Measurements from ENCODE around the gene GALNT2. TPM values are rescaled to one million over a fixed set of nuclear protein-coding genes. Genes with fewer than 3 reads are reported as not detected.

GALNT2 gene
- total and polyA plus RNA-seq, 9 of the 15 experiments (the other 6 are each of a cell fraction or from before 2014, with no cell fraction given) = 1.6 to 106 (median 51.9) TPM

DNA sequence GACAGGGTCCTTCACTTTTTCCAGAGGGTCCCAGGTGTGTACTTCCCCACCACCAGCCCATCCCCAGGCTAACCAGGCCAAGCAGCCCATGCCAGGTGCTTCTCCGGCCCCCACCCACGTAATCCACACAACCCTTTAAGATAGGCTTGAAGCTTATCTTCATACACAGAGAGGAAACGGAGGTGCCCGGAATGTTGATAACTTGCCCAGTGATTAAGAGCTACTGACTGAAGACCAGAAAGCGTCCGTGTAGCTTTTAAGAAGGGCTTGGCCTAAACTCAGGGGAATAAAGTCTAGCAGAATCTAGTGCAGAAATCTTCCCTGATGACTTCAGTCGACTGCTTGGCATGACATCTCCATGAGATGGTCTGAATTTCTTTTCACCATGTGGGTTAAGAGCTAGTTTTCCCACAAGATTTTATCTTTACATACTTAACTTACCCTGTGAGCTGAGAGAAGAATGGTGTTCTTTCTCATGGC, 138.7 kb downstream of the GALNT2 start (continued):
- no peak for TF ChIP-seq PHB2 (IDR thresholded peaks at IDR 0.05; ENCODE audit: low read depth)
- TF ChIP-seq, protein P1, sequence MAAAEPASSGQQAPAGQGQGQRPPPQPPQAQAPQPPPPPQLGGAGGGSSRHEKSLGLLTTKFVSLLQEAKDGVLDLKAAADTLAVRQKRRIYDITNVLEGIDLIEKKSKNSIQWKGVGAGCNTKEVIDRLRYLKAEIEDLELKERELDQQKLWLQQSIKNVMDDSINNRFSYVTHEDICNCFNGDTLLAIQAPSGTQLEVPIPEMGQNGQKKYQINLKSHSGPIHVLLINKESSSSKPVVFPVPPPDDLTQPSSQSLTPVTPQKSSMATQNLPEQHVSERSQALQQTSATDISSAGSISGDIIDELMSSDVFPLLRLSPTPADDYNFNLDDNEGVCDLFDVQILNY (CRISPR knock-in tag; IDR thresholded peaks at IDR 0.05) = no peak
- no peak for TF ChIP-seq NCOA6 (IDR thresholded peaks at IDR 0.05)
- no peak for TF ChIP-seq U2AF2 (optimal IDR thresholded peaks at IDR 0.05; ENCODE audit: low read depth, low read length)
- TF ChIP-seq, protein P2, sequence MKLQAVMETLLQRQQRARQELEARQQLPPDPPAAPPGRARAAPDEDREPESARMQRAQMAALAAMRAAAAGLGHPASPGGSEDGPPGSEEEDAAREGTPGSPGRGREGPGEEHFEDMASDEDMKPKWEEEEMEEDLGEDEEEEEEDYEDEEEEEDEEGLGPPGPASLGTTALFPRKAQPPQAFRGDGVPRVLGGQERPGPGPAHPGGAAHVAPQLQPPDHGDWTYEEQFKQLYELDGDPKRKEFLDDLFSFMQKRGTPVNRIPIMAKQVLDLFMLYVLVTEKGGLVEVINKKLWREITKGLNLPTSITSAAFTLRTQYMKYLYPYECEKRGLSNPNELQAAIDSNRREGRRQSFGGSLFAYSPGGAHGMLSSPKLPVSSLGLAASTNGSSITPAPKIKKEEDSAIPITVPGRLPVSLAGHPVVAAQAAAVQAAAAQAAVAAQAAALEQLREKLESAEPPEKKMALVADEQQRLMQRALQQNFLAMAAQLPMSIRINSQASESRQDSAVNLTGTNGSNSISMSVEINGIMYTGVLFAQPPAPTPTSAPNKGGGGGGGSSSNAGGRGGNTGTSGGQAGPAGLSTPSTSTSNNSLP (IDR thresholded peaks at IDR 0.05; ENCODE audit: borderline replicate concordance, low read depth, low read length) = 0 out of 2 replicates have a peak, but pooled peaks have one; percentile 21
- TF ChIP-seq, protein P3, sequence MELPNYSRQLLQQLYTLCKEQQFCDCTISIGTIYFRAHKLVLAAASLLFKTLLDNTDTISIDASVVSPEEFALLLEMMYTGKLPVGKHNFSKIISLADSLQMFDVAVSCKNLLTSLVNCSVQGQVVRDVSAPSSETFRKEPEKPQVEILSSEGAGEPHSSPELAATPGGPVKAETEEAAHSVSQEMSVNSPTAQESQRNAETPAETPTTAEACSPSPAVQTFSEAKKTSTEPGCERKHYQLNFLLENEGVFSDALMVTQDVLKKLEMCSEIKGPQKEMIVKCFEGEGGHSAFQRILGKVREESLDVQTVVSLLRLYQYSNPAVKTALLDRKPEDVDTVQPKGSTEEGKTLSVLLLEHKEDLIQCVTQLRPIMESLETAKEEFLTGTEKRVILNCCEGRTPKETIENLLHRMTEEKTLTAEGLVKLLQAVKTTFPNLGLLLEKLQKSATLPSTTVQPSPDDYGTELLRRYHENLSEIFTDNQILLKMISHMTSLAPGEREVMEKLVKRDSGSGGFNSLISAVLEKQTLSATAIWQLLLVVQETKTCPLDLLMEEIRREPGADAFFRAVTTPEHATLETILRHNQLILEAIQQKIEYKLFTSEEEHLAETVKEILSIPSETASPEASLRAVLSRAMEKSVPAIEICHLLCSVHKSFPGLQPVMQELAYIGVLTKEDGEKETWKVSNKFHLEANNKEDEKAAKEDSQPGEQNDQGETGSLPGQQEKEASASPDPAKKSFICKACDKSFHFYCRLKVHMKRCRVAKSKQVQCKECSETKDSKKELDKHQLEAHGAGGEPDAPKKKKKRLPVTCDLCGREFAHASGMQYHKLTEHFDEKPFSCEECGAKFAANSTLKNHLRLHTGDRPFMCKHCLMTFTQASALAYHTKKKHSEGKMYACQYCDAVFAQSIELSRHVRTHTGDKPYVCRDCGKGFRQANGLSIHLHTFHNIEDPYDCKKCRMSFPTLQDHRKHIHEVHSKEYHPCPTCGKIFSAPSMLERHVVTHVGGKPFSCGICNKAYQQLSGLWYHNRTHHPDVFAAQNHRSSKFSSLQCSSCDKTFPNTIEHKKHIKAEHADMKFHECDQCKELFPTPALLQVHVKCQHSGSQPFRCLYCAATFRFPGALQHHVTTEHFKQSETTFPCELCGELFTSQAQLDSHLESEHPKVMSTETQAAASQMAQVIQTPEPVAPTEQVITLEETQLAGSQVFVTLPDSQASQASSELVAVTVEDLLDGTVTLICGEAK (IDR thresholded peaks at IDR 0.05) = no peak
- TF ChIP-seq, protein P3 (CRISPR knock-in tag; IDR thresholded peaks at IDR 0.05) = no peak
- no peak for TF ChIP-seq CHD4 (IDR thresholded peaks at IDR 0.05; ENCODE audit: insufficient read depth, insufficient replicate concordance, low read depth, low read length, poor library complexity, severe bottlenecking)
- TF ChIP-seq, protein P4, sequence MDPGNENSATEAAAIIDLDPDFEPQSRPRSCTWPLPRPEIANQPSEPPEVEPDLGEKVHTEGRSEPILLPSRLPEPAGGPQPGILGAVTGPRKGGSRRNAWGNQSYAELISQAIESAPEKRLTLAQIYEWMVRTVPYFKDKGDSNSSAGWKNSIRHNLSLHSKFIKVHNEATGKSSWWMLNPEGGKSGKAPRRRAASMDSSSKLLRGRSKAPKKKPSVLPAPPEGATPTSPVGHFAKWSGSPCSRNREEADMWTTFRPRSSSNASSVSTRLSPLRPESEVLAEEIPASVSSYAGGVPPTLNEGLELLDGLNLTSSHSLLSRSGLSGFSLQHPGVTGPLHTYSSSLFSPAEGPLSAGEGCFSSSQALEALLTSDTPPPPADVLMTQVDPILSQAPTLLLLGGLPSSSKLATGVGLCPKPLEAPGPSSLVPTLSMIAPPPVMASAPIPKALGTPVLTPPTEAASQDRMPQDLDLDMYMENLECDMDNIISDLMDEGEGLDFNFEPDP (CRISPR knock-in tag; IDR thresholded peaks at IDR 0.05) = no peak
- TF ChIP-seq ATF7 (IDR thresholded peaks at IDR 0.05) = no peak
- TF ChIP-seq TCF7 (IDR thresholded peaks at IDR 0.05; ENCODE audit: borderline replicate concordance) = 0 out of 2 replicates have a peak, but pooled peaks have one; percentile 63
- TF ChIP-seq CAMTA2 (CRISPR knock-in tag; conservative IDR thresholded peaks at IDR 0.05) = no peak
- peak; percentile 76 to 82 for TF ChIP-seq KDM1A (IDR thresholded peaks at IDR 0.05)
- TF ChIP-seq YBX1 (IDR thresholded peaks at IDR 0.05) = no peak
- peak; percentile 74; the same call in 1 of the 2 replicates for TF ChIP-seq SOX6 (IDR thresholded peaks at IDR 0.05)
- TF ChIP-seq RBM15 (IDR thresholded peaks at IDR 0.05; ENCODE audit: insufficient read depth, low read length) = no peak
- peak; percentile 75 for TF ChIP-seq SMARCC2 (IDR thresholded peaks at IDR 0.05; ENCODE audit: low read depth)

Data from K562 (cell line).